Testis (tissue), 3 donors: ENCODE results near the gene GABARAP. TPM values are rescaled to one million over a fixed set of nuclear protein-coding genes. Genes with fewer than 3 reads are reported as not detected.

Source experiments
- DNase-seq: peaks from one replicate; pipeline ENCODE4 v3.0.0-alpha.2; 2019
- H3K27ac ChIP-seq, 2 donors: fragments of 200-600 bp; sonication (generic); one replicate each; pipeline ENCODE4 v1.5.1; 2019
- H3K27me3 ChIP-seq: fragments of 200-600 bp; sonication (generic); one replicate; pipeline ENCODE4 v1.5.1; 2019
- H3K36me3 ChIP-seq: fragments of 200-600 bp; sonication (generic); one replicate; pipeline ENCODE4 v1.5.1; 2017; ENCODE audit warnings: low read depth; ENCODE audit errors: missing control alignments
- H3K4me1 ChIP-seq: fragments of 200-600 bp; sonication (generic); one replicate; pipeline ENCODE4 v1.5.1; 2019
- H3K4me3 ChIP-seq, 2 donors: fragments of 200-600 bp; sonication (generic); one replicate each; pipeline ENCODE4 v1.5.1; 2017 to 2019
- H3K9me3 ChIP-seq: fragments of 200-600 bp; sonication (generic); one replicate; pipeline ENCODE4 v1.5.1; 2017
- CTCF ChIP-seq, 3 experiments: fragments of 450-650 bp in 2 of 3; fragments of 200-600 bp in 1 of 3; sonication (generic) in 1 of 3; IDR thresholded peaks; one replicate each; pipeline ENCODE4 v1.5.1; 2016 to 2019; ENCODE audit warnings: antibody characterized with exemption in 3 of 3, mild to moderate bottlenecking in 2 of 3, moderate library complexity in 1 of 3
- POLR2A ChIP-seq: fragments of 450-650 bp; IDR thresholded peaks from one replicate; pipeline ENCODE4 v1.6.1; 2017; ENCODE audit warnings: antibody characterized with exemption, mild to moderate bottlenecking, moderate library complexity
- WGBS, 2 donors: methylation state at CpG; one replicate each; pipeline ENCODE4 v1.1.5; 2018; 5-methylcytosine and 5-hydroxymethylcytosine counted together
- intact Hi-C: fragments of 100-400 bp; cut with DNase I; formaldehyde crosslinking; loops from one replicate; pipeline ENCODE4 v1.15.1; 2023; ENCODE audit warnings: low total_unique reads
- polyA plus RNA-seq: library from polyadenylated mRNA; stranded (reverse); fragments of 350-450 nt; fragmentation: Illumina TruSeq; extraction: RNeasy Lipid Tissue Mini Kit (QIAGEN cat#74804); gene quantifications from one replicate; pipeline ENCODE4 v1.2.3, GENCODE V29; 2014; ENCODE audit warnings: low read depth, low replicate concordance; ENCODE audit not compliant: insufficient read depth
- total RNA-seq, 2 donors: library from RNA; depleted of rRNA; stranded (reverse); fragments of >200 nt; gene quantifications; one replicate each; pipeline ENCODE4 v1.2.3, GENCODE V29; 2016

GABARAP gene
- total and polyA plus RNA-seq, 3 donors from 2014 or later = 521 to 1,171 (median 683) TPM

GRCh38 chr17:7281953-7282751 is 39.9 kb upstream of the GABARAP start:
- Histone ChIP-seq H3K36me3 (no peaks in the 10 kb centered on the region), H3K9me3 (no peaks in the 10 kb centered on the region), H3K4me3 (peak overlapping the region; percentile 49 to 60), H3K27ac (peak overlapping the region; percentile 82 to 83), H3K4me1 (peaks cover 12% of the 10 kb centered on the region), H3K27me3 (no peaks in the 10 kb centered on the region)
- no peak for TF ChIP-seq POLR2A
- TF ChIP-seq CTCF (IDR thresholded peaks at IDR 0.05) = no peak
- intact Hi-C loops = no loop called here
- DNase-seq = no peak
- 5 to 6% methylated on average over 24 to 37 of the region's 43 CpGs for WGBS, 2 donors

GRCh38 chr17:7281074-7281952 is 39.1 kb upstream of the GABARAP start, which contains the start of gene SLC2A4:
Gene SLC2A4 (plus strand): TSS chr17:7281718. CDS start chr17:7281935, 217 bp downstream.
- no peaks in the 10 kb centered on the region for H3K27me3 ChIP-seq
- intact Hi-C loops = no loop called here
- DNase-seq = peak; percentile 97

GRCh38 chr17:7280519-7281073 is 38.3 kb upstream of the GABARAP start:
- WGBS, 2 donors = 0 to 1% methylated on average over 20 to 29 of the region's 29 CpGs
- H3K27ac ChIP-seq = peak overlapping the region; percentile 82 to 83
- TF ChIP-seq CTCF (IDR thresholded peaks at IDR 0.05) (peak; percentile 76 to 98 (median 82)), POLR2A (no peak)
- peaks cover 12% of the 10 kb centered on the region for H3K4me1 ChIP-seq
- intact Hi-C loops = no loop called here
- DNase-seq = peak; percentile 89
- H3K4me3 ChIP-seq = peak overlapping the region; percentile 49 to 60
- no peaks in the 10 kb centered on the region for H3K27me3 ChIP-seq
- H3K9me3 ChIP-seq = no peaks in the 10 kb centered on the region
- H3K36me3 ChIP-seq = no peaks in the 10 kb centered on the region

More at GRCh38 chr17:7281074-7281952, 39.1 kb upstream of the GABARAP start, which contains the start of gene SLC2A4:
- no peaks in the 10 kb centered on the region for H3K36me3 ChIP-seq
- WGBS, 2 donors = 1% methylated on average over 41 to 71 of the region's 71 CpGs
- no peak for TF ChIP-seq CTCF (IDR thresholded peaks at IDR 0.05)
- no peak for TF ChIP-seq POLR2A
- peak within 1 kb of the TSS; percentile 82 to 83 for H3K27ac ChIP-seq
- no peaks in the 10 kb centered on the region for H3K9me3 ChIP-seq
- H3K4me1 ChIP-seq = peaks cover 12% of the 10 kb centered on the region
- H3K4me3 ChIP-seq = peak within 1 kb of the TSS; percentile 49 to 60

- no peak overlapping the region for H3K27ac ChIP-seq
- H3K36me3 ChIP-seq = no peaks in the 10 kb centered on the region
- 88 to 89% methylated on average over 8 of the region's 8 CpGs for WGBS, 2 donors
- H3K9me3 ChIP-seq = no peaks in the 10 kb centered on the region
- TF ChIP-seq POLR2A = no peak
- TF ChIP-seq CTCF (IDR thresholded peaks at IDR 0.05) = no peak
- no peak for DNase-seq
- H3K4me1 ChIP-seq = peaks cover 12% of the 10 kb centered on the region
- H3K27me3 ChIP-seq = no peaks in the 10 kb centered on the region
- intact Hi-C loops = no loop called here
- no peak overlapping the region for H3K4me3 ChIP-seq
These were observed 37.2 kb upstream of the GABARAP start for GRCh38 chr17:7279448-7279847.
